Measurements from ENCODE around the gene SFT2D3.
"Not testable (repeated sequence)": the region's sequence is repeated elsewhere in the genome, so short reads cannot be mapped to it uniquely, and the experiment has no call there.

Gene SFT2D3

DNA sequence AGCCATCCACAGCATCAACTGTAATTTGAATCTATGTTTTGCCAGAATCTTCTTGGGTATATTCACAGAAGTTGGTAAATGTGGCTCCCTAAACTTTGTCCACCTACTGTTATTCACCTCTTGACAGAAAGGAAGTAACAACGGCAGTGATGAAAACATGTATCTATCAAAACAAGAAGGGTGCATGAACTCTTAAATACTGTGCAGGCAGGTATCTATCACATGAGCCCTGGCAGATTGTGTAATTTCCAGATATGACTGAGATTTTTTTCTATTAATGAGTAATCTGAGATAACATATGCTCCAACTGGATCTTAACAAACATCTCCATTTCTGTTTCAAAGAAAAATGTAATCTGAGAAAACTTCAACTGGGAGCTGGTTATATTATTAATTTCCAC, 36.6 kb downstream of the SFT2D3 start:
- H3K4me1 ChIP-seq (ENCODE audit: control insufficient read depth, insufficient read depth, low read length), result no peaks in the 10 kb centered on the region
- no peak overlapping the region for H3K9ac ChIP-seq (ENCODE audit: low read depth, low read length)
- peaks cover 55% of the 10 kb centered on the region for H3K36me3 ChIP-seq (ENCODE audit: control insufficient read depth, insufficient read depth, low read length)
- no peak overlapping the region for H3K27ac ChIP-seq (ENCODE audit: low read depth, low read length)
- H3K4me3 ChIP-seq (ENCODE audit: low read depth, low read length), result no peak overlapping the region
- no peaks in the 10 kb centered on the region for H3K27me3 ChIP-seq (ENCODE audit: control insufficient read depth, insufficient read depth, low read length)
- H3K9me3 ChIP-seq (ENCODE audit: control insufficient read depth, insufficient read depth, low read length), result no peaks in the 10 kb centered on the region

DNA sequence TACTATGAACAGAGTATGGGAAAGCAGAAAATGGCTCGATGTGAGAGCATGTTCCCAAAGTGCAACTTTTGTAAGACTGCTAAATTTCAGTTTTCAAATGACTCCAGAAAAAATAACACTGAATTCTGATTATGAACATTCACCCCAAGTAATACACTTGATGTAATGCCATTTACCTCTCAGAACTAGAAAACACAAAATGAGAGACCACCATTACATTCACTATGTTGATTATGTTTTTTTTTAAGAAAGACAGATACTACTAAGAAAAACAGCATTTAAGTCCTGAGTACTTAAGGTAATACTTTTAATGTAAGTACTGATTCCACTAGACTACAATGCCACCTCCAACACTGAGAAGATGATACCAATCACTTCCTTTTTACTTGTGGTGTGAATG, 38.5 kb downstream of the SFT2D3 start:
- Histone ChIP-seq H3K36me3 (ENCODE audit: control insufficient read depth, insufficient read depth, low read length) (peaks cover 67% of the 10 kb centered on the region), H3K9me3 (ENCODE audit: control insufficient read depth, insufficient read depth, low read length) (no peaks in the 10 kb centered on the region), H3K4me1 (ENCODE audit: control insufficient read depth, insufficient read depth, low read length) (no peaks in the 10 kb centered on the region), H3K27ac (ENCODE audit: low read depth, low read length) (no peak overlapping the region), H3K4me3 (ENCODE audit: low read depth, low read length) (no peak overlapping the region), H3K27me3 (ENCODE audit: control insufficient read depth, insufficient read depth, low read length) (no peaks in the 10 kb centered on the region), H3K9ac (ENCODE audit: low read depth, low read length) (no peak overlapping the region)

DNA sequence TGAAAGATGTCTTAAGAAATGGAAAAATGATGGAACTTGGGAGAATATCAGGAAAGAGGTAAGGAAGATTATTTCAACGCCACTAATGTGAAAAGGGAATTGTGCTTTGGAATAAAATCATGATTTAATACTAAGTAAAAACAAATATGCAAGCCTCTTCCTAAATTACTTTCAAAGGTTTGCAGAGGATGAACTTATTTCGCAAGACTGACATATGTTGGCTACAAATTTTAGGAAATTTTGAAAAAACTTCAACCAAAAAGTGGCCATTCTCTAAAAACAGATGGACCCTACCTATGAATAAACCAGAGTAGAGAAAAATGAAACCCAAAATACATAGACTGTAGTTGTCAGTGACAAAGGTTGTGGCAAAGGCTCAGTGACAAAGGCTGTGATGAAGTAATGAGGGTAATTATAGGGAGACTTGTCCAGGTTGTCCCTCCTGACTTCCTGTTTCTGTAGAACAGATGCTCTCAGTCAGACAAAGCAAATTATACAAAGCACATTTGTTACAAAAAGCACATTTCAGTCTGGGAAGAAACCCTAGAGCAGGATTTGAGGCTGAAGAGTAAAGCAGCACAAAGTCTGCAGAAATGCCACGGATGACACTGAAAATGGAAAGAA, 39.5 kb downstream of the SFT2D3 start:
- H3K36me3 ChIP-seq (ENCODE audit: control insufficient read depth, insufficient read depth, low read length), result peaks cover 73% of the 10 kb centered on the region
- H3K9ac ChIP-seq (ENCODE audit: low read depth, low read length), result no peak overlapping the region
- no peak overlapping the region for H3K4me3 ChIP-seq (ENCODE audit: low read depth, low read length)
- H3K9me3 ChIP-seq (ENCODE audit: control insufficient read depth, insufficient read depth, low read length), result no peaks in the 10 kb centered on the region
- H3K4me1 ChIP-seq (ENCODE audit: control insufficient read depth, insufficient read depth, low read length), result no peaks in the 10 kb centered on the region
- no peak overlapping the region for H3K27ac ChIP-seq (ENCODE audit: low read depth, low read length)
- H3K27me3 ChIP-seq (ENCODE audit: control insufficient read depth, insufficient read depth, low read length), result no peaks in the 10 kb centered on the region

DNA sequence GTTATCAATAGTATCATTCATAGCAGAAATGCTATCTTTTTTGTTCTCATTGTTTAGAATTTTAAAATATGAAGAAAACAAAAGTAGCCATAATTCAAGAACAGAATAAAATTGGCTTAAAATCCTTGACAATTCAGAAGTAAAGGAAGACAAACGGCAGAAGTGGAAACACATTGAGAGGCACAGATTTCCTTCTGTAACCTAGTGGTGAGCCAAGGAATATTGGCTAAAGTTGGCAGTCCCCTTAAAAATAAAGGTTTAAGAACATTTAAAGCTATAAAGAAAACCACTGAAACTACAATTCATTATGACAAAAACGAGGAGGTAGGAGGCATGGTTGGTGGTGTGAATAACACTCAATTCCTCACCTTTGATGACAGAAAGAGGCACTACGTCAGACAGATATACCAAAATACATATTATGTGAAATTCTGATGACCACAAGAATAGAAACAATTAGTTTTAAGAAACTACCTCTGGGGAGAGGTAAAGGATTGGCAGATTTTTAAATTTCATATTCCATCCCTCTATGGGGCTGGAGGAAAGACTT, 42.3 kb downstream of the SFT2D3 start:
- H3K9ac ChIP-seq (ENCODE audit: low read depth, low read length), result no peak overlapping the region
- no peak overlapping the region for H3K27ac ChIP-seq (ENCODE audit: low read depth, low read length)
- H3K4me1 ChIP-seq (ENCODE audit: control insufficient read depth, insufficient read depth, low read length), result no peaks in the 10 kb centered on the region
- H3K4me3 ChIP-seq (ENCODE audit: low read depth, low read length), result no peak overlapping the region
- no peaks in the 10 kb centered on the region for H3K27me3 ChIP-seq (ENCODE audit: control insufficient read depth, insufficient read depth, low read length)
- no peaks in the 10 kb centered on the region for H3K9me3 ChIP-seq (ENCODE audit: control insufficient read depth, insufficient read depth, low read length)
- peaks cover 73% of the 10 kb centered on the region for H3K36me3 ChIP-seq (ENCODE audit: control insufficient read depth, insufficient read depth, low read length)

DNA sequence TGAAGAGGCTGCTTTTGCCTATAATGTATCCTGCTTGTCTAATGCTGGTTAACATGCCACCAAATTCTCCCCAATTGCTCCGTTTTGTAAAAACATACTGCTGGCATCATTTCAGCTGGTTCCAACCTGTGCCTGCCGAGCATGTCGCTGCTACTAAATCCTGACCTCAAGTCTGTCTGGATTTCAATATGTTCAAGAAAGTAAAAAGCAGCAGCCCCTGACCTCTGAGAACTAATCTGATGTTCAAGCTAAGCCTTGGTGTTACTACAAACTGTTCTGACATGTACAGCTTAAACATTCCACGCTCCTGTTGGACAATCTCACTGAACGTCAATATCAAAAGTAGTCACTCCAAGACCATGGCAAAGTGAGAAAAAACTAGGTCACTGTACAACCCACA, 46.3 kb downstream of the SFT2D3 start:
- Histone ChIP-seq H3K9me3 (ENCODE audit: control insufficient read depth, insufficient read depth, low read length) (no peaks in the 10 kb centered on the region), H3K9ac (ENCODE audit: low read depth, low read length) (no peak overlapping the region), H3K36me3 (ENCODE audit: control insufficient read depth, insufficient read depth, low read length) (peaks cover 59% of the 10 kb centered on the region), H3K4me1 (ENCODE audit: control insufficient read depth, insufficient read depth, low read length) (no peaks in the 10 kb centered on the region), H3K27me3 (ENCODE audit: control insufficient read depth, insufficient read depth, low read length) (no peaks in the 10 kb centered on the region), H3K4me3 (ENCODE audit: low read depth, low read length) (no peak overlapping the region), H3K27ac (ENCODE audit: low read depth, low read length) (no peak overlapping the region)

DNA sequence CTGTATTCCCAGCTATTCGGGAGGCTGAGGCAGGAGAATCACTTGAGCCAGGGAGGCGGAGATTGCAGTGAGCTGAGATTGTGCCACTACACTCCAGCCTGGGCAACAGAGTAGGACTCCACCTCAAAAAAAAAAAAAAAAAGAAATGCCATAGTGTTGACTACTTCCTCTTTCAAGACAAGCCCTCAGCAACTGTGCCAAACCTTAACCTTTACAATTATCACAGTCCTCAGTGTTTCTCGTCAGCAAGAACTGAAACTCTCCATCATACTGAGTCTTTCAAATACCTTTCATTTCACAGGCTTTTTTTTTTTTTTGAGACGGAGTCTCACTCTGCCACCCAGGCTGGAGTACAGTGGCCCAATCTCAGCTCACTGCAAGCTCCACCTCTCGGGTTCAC, 48.2 kb downstream of the SFT2D3 start:
- H3K27ac ChIP-seq (ENCODE audit: low read depth, low read length); H3K4me1 ChIP-seq (ENCODE audit: control insufficient read depth, insufficient read depth, low read length); H3K4me3 ChIP-seq (ENCODE audit: low read depth, low read length); H3K27me3 ChIP-seq (ENCODE audit: control insufficient read depth, insufficient read depth, low read length); H3K9me3 ChIP-seq (ENCODE audit: control insufficient read depth, insufficient read depth, low read length); H3K9ac ChIP-seq (ENCODE audit: low read depth, low read length): not testable (repeated sequence)
- peaks cover 53% of the 10 kb centered on the region for H3K36me3 ChIP-seq (ENCODE audit: control insufficient read depth, insufficient read depth, low read length)

DNA sequence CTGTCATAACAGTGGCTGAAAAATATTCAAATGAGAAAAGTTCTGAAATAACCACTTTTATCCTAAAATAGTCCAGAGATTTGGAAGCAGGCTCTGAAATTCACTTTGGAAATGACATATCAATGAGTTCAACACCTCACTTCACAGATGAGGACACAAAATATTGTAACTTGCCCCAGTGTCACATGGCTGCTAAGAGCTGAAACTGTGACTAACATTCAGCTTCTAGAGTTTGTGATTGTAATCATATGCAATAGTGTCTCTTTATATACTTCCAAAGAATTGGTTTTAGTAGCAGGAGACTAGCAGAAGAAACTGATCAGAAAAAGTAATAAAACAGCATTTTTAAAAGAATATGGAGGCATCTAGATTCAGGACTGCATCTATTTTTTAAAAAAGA, 52.1 kb downstream of the SFT2D3 start:
- H3K4me1 ChIP-seq (ENCODE audit: control insufficient read depth, insufficient read depth, low read length), result no peaks in the 10 kb centered on the region
- H3K4me3 ChIP-seq (ENCODE audit: low read depth, low read length), result no peak overlapping the region
- no peak overlapping the region for H3K27ac ChIP-seq (ENCODE audit: low read depth, low read length)
- H3K9me3 ChIP-seq (ENCODE audit: control insufficient read depth, insufficient read depth, low read length), result no peaks in the 10 kb centered on the region
- H3K9ac ChIP-seq (ENCODE audit: low read depth, low read length), result no peak overlapping the region
- H3K27me3 ChIP-seq (ENCODE audit: control insufficient read depth, insufficient read depth, low read length), result no peaks in the 10 kb centered on the region
- H3K36me3 ChIP-seq (ENCODE audit: control insufficient read depth, insufficient read depth, low read length), result peaks cover 47% of the 10 kb centered on the region

DNA sequence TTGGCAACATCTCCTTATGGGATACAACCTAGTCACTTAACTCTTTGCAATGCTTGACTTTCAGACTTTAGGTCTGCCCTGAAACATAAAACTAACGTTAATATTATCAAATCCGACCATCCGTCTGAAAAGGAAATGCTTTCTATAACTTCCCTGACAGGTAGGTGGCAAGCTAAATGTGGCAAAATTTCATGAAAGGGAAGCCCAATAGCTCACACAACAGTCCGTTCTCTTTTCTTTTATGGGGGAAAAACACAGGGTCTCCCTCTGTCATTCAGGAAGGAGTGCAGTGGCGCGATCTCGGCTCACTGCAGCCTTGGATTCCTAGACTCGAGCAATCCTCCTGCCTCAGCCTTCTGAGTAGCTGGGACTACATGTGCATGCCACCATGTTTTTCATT, 52.9 kb downstream of the SFT2D3 start:
- H3K4me1 ChIP-seq (ENCODE audit: control insufficient read depth, insufficient read depth, low read length), result no peaks in the 10 kb centered on the region
- peaks cover 48% of the 10 kb centered on the region for H3K36me3 ChIP-seq (ENCODE audit: control insufficient read depth, insufficient read depth, low read length)
- H3K27me3 ChIP-seq (ENCODE audit: control insufficient read depth, insufficient read depth, low read length), result no peaks in the 10 kb centered on the region
- H3K27ac ChIP-seq (ENCODE audit: low read depth, low read length), result no peak overlapping the region
- no peaks in the 10 kb centered on the region for H3K9me3 ChIP-seq (ENCODE audit: control insufficient read depth, insufficient read depth, low read length)
- no peak overlapping the region for H3K4me3 ChIP-seq (ENCODE audit: low read depth, low read length)
- no peak overlapping the region for H3K9ac ChIP-seq (ENCODE audit: low read depth, low read length)

Measured in HUES48 (cell line).